NCI-H82 treated with DMSO at 0.1 percent for 48 hours (cell line): ENCODE results near the gene BCAP31.
"Not testable (repeated sequence)": the region's sequence is repeated elsewhere in the genome, so short reads cannot be mapped to it uniquely, and the experiment has no call there.

Experiments used
- DNase-seq: peaks from one replicate; lab custom pipeline; 2025; ENCODE audit not compliant: unreplicated experiment; lab: John Stamatoyannopoulos, UW

Gene BCAP31

DNA sequence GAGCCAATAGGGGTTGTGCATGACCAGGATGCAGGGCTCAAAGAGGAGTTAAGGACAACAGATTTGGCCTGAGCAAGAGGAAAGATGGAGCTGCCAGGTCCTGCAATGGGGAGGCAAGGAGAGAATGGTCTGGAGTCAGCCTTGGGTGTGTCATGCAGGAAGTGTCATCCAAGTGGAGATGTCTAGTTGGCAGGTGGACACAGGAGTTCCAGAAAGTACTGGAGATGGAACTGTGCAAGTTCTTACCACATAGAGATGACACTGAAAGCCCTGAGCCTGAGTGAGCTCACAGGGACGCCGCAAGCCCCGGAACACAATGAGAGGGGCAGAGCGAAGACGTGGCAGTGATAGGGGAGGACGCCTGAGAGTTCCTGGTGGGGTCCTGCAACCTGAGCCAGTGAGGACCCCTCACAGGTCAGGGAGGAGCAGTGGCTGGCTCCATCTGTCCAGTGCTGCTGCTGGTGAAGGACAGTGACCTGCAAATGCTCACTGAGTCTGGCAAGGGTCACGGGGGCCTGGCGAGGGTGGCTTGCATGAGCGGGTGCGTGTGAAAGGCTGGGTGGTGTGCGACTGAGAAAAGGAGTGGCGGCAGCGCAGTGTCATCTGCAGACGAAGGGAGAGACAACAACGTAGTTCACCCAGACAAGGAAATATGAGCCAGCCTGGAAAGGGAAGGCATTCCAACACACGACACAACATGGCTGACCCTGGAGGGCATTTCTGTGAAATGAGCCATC lies 27.0 kb downstream of the BCAP31 start:
- not testable (repeated sequence) for DNase-seq

- not testable (repeated sequence) for DNase-seq
Observed at GRCh38 chrX:153696538-153696937, 27.6 kb downstream of the BCAP31 start.

DNA sequence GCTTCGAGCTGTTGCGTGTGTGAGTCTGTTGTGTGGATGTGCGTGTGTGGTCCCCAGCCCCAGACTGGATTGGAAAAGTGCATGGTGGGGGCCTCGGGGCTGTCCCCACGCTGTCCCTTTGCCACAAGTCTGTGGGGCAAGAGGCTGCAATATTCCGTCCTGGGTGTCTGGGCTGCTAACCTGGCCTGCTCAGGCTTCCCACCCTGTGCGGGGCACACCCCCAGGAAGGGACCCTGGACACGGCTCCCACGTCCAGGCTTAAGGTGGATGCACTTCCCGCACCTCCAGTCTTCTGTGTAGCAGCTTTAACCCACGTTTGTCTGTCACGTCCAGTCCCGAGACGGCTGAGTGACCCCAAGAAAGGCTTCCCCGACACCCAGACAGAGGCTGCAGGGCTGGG lies 28.1 kb downstream of the BCAP31 start:
- DNase-seq: no peak

DNA sequence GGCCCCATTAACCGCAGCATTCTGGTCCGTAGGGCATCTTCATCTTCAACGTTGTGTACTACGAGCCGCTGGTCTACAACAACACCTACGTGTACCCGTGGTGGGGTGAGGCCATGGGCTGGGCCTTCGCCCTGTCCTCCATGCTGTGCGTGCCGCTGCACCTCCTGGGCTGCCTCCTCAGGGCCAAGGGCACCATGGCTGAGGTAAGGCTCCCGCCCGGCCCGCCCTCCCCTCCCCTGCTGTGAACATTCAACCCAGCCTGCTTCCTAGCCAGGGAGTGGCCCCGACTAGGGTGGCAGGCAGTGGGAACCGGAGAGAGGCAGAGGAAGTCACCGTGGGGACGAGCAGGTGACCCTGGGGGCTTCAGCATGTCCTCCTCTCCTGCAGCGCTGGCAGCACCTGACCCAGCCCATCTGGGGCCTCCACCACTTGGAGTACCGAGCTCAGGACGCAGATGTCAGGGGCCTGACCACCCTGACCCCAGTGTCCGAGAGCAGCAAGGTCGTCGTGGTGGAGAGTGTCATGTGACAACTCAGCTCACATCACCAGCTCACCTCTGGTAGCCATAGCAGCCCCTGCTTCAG lies 29.4 kb downstream of the BCAP31 start:
- no peak for DNase-seq

DNA sequence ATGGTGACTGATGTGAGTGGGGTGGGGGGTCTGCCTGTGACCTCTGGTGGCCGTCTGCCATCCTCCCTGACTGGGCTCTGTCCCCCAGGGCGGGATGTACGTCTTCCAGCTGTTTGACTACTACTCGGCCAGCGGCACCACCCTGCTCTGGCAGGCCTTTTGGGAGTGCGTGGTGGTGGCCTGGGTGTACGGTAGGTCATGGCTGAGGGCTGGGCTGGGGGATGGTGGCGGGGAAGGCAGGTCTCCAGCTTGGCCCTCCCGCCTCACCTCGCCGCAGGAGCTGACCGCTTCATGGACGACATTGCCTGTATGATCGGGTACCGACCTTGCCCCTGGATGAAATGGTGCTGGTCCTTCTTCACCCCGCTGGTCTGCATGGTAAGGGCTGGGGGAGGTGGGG lies 29.9 kb downstream of the BCAP31 start:
- not testable (repeated sequence) for DNase-seq

- no peak for DNase-seq
Observed at GRCh38 chrX:153693216-153694086, 30.7 kb downstream of the BCAP31 start.

GRCh38 chrX:153692611-153693156 lies 31.5 kb downstream of the BCAP31 start:
- no peak for DNase-seq

DNA sequence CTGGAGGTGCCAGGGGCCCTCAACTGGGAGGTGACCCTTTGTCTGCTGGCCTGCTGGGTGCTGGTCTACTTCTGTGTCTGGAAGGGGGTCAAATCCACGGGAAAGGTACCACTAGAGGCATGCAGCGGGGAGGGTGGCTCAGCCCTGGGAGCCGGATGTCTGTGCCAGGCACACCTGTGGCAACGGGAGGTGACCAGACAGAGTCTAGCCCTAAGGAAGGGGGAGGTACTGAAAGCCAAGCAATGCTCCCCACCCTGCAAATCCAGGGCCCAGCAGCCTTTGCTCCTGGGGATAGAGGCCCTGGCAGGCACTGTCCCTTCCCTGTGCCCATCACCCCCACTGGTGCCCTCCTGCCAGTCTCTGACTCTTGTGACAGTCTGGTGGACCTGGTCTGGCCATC lies 32.2 kb downstream of the BCAP31 start:
- no peak for DNase-seq

DNA sequence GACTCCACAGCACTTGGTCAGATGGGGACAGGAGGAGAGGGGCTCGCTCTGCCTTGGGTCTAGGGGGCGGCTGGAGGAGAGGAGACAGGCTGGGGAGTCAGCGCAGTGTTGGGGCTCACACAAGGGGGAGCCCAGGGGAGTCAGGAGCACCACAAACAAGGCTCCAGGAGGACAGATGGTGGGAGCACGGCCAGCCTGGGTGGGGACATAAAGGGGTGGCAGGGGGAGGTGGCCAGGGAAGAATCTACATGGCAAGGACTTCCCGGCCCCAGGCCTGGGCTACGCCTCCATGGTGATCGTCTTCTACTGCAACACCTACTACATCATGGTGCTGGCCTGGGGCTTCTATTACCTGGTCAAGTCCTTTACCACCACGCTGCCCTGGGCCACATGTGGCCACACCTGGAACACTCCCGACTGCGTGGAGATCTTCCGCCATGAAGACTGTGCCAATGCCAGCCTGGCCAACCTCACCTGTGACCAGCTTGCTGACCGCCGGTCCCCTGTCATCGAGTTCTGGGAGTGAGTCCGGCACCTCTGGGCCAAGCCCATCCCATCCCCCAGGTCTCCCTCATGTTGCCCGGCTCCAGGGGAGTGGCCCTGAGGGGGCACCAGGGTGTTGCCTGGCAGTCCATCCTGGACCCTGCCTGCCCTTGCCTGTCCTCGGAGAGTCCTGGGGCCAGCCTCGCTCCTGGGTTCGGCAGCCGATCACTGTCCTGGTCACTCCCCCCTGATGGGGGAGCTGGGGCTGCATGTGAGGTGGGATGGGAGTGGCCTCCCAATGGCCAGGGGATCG lies 33.0 kb downstream of the BCAP31 start:
- DNase-seq: not testable (repeated sequence)

GRCh38 chrX:153690466-153690865 lies 33.7 kb downstream of the BCAP31 start:
- DNase-seq: no peak

DNA sequence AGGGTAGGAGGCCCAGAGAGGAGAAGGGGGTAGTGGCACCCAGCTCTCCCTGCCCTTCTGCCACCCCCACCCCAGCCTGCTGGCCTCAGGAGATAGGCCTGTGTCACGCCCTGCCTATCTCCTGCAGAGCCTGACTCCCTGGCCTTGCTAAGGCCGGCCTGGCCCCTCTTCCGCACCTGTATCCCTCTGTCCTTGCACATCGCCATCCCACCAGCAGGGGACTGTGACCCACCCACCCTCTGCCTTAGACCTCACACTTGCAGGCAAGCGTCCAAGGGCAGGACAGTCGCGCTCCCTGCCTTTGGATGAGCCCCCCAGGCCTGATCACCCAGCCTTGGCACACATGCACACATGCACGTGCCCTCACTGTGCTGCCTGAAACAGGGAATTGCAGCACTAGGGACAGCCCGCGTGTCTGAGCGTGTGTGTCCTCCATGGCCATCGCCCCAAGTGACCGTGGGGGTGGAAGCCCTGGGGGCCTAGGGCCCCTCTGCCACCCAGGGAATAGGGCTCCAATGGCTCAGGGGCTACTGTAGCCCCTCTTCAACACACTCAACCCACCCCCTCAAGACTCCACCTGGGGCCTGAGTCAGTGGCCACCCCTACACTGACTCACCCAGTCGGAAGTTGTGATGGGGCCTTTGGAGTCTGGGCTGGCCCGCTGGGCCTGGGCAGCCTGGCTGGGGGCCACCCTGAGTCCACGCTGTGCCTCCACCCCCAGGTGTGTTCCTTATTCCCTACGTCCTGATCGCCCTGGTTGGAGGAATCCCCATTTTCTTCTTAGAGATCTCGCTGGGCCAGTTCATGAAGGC lies 34.3 kb downstream of the BCAP31 start:
- DNase-seq: no peak

GRCh38 chrX:153688911-153689590 lies 35.1 kb downstream of the BCAP31 start:
- no peak for DNase-seq

DNA sequence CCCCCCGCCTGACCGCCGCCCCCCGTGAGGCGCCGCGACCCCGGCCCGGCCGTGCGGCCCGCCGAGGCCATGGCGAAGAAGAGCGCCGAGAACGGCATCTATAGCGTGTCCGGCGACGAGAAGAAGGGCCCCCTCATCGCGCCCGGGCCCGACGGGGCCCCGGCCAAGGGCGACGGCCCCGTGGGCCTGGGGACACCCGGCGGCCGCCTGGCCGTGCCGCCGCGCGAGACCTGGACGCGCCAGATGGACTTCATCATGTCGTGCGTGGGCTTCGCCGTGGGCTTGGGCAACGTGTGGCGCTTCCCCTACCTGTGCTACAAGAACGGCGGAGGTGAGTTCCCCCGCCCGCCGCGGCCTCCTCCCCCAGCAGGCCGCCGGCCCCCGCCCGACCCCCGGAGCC lies 35.7 kb downstream of the BCAP31 start:
- DNase-seq: no peak

DNA sequence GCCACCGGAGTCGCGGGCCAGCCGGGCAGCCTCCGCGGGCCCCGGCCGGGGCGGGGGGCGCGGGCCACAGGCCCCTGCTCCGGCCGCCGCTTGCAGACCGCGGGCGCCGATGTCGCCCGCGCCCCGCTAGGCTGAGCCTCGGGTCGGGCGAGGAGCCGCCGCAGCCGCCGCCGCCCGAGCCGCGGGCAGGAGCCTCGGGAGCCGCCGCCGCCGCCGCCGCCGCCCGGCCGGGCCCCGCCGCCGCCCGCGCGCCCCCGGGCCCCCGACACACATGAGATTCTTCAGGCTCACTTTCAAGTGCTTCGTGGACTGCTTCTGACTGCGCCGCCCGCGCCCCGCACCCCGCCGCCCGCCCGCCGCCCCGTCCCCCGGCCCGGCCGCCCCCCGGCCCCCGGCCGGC lies 36.1 kb downstream of the BCAP31 start:
- DNase-seq: no peak

DNA sequence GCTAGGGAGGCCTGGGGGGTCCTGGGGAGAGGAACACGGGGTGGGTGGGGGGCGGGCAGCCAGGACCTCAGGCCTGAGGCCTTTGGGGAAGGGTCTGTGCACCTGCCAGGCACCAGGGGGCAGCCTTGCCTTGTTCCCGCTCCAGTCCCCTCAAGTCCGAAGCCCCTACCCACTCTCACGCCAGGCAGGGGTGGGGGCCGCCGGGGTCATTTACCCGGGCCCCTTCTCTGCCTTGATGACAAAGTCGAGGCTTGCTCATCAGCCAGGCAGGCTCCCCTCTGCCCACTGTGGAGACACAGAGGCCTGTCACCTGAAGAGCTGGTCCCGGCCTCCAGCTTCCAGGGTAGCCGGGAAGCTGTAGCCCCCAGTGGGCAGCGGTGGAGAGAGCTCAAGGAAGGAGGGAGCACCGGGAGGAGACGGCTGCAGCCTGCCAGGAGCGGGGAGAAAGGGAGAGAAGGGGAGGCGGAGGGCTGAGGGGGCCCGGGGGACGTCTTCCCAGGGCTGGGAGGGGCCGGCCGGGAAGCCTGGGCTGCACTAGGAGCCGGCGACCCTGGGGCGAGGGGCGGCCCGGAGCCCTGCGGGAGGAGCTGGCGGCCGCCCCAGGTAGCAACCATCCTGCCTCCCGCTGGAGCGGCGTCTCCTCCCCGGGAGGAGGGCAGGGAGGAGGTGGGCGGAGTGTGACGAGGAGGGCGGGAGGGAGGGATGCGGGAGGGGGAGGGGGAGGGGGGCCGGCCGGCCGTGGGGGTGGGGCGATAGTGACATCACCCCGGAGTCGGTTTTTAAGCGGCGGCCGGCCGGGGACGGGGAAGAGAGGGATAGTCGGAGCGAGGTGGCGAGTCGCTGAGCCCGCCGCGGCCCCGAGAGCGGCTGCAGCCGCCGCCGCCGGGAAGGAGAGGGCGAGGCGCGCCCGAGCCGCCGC lies 36.8 kb downstream of the BCAP31 start, which contains the start of gene SLC6A8:
SLC6A8 (plus strand) TSS at position 806 of the 919 bp plus-strand sequence. CDS start 649 bp downstream, outside the sequence.
- DNase-seq: peak; percentile 47

GRCh38 chrX:153686711-153687110 lies 37.5 kb downstream of the BCAP31 start:
- DNase-seq: peak; percentile 42

- DNase-seq: no peak
Observed at GRCh38 chrX:153685751-153686696, 38.2 kb downstream of the BCAP31 start.
